ENCODE results near the gene C16orf95.

C16orf95 gene

GRCh38 chr16:87331241-87331801 is 14.1 kb upstream of the C16orf95 start:
- no peak for DNase-seq

DNA sequence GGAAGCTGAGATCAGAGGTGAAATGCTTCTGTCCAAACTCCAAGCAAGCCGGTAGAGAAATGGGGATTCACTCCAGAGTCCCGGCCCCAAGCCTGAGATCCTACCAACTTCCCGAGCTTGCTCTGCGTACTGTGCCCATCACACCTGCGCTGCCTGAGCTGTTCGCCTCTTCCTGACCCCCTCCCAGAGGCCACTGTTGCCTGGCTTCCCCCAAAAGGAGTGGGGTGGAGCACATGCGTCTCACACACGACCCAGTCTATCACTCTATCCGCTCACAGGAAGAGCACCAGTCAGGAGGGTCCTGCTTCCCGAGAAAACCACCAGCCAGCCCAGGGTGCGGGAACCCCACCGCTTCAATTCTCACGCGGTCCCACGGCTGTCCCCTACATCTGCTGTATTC is 13.5 kb upstream of the C16orf95 start:
- no peak for DNase-seq

DNA sequence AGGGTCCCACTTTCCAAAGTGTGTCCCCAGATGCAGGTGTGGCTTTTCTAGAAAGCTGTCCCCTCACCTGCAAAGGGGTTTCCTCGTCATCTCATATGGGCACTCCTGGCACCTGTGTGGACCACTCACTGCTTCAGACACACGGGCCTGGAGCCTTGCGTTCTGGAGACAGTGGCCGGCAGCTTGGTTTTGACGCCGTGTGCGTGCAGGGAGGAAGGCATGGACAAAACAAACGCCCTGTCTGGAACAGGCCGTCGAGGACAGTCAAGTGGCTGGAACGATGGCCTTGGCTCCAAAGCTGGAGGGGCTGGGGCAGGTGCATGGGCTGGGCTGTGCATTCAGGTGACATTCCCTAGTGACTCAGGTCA is 13.0 kb upstream of the C16orf95 start:
- no peak for DNase-seq

DNA sequence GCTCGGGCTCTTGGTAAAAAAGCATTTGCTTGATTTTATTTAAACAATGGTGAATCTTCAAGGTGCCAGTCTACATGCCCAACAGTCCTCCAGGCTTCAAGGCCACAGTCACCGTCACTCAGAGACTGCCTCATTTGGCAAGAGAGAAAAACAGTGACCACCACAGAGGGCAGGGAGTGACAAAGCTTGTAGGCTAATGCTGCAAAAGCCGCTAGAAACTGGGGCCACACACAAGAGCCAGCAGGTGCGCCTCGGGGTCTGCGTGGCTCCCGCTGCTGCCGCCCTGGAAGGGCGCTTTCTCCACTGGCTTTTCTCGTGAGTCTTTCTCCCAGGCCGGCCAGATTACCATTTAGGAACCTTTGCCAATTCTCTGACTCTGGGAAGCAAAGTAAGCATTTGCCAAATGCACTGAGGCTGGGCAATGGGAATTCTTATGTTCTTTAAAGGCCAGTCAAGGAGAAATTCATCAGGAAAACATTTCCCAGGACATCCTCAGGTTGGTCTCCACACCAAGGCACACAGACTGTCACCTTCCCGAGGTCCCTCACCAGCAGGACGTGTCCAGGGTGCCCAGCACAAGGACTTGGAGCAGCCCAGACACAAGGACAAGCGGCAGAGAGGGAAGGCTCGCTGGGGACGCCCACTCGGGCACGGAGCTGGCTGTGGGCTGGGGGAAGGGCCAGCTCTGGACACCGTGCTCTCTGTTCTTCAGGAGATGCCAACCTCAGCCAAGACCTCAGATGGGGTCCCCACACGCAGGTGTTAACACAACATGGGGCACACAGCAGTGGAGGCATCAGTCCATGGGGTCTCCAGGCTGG is 12.5 kb upstream of the C16orf95 start:
- DNase-seq = no peak

- no peak for DNase-seq
These were observed 11.7 kb upstream of the C16orf95 start for GRCh38 chr16:87328846-87329245.

DNA sequence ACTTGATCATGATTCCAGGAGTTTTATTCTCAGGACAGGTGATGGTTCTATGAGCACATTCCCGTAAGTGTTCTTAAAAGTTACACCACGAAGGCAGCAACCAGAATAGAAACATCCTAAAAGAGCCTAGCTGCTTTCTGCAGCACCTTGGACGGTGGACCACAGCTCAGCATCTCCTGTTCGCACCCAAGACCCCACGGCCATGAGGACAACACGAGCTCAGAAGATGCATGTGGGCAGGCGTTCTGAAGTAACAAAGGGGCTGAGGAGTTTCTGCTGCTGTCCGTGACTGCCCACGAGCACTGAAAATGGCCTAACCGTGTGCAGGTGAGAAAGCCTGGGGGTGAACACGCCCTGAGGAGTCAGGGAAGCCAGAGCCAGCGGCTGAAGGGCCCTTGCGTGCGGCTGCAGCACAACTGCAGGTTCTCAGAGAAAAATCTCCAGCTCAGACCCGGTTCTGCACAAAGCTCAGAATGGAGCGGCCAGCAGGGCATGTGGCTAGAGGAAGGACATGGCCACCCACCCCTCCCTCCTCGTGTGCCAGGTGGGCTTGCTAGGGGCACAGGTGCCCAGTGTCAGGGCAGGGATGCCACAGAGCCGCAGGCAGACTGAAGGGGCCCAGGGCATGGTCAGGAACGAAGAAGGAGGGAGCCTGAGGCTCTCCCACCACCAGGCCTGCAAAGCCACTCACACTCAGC is 10.8 kb upstream of the C16orf95 start:
- no peak for DNase-seq

DNA sequence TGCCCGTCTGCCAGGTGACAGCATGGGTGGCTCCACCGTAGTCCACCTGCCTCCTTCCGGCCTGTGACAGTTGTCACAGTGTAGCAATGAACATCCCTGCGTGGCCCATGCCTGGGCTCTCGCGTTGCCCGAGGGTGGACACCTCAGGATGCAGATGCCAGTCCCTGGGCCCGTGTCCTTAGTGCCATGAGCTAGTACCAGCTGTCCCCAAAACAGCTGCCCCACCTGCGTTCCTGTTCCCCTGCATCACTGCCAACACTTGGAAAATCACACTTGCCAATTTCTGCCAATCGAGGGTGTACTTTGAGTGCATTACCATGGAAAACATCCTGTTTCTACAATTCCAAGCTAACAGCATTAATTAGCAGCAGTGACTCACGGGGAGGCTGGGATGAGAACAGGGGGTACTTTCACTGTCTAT is 9.0 kb upstream of the C16orf95 start:
- DNase-seq = no peak

DNA sequence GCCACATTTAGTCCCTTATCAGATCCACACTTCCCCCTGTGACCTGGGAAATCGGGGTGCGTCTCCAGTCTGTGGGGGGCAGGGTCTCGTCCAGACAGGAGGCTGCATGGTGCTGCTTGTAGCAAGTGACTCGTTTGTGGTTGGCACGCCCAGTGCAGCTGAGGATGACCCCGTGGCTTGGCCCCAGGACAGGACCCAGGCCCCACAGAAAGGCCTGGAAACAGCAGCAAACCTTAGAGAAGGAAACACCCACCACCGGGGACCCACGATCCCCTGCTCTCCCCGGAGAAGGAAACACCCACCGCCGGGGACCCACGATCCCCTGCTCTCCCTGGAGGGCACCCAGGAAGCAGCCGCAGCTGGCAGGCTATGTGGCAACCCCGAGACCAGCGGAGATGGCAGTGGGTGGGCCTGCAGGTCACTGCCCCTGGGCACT is 8.2 kb upstream of the C16orf95 start:
- DNase-seq = no peak

- peak; percentile 14 for DNase-seq
These were observed 7.5 kb upstream of the C16orf95 start for GRCh38 chr16:87324411-87325275.

- no peak for DNase-seq
These were observed 6.7 kb upstream of the C16orf95 start for GRCh38 chr16:87323727-87324410.

- DNase-seq = no peak
These were observed 5.9 kb upstream of the C16orf95 start for GRCh38 chr16:87322833-87323726.

DNA sequence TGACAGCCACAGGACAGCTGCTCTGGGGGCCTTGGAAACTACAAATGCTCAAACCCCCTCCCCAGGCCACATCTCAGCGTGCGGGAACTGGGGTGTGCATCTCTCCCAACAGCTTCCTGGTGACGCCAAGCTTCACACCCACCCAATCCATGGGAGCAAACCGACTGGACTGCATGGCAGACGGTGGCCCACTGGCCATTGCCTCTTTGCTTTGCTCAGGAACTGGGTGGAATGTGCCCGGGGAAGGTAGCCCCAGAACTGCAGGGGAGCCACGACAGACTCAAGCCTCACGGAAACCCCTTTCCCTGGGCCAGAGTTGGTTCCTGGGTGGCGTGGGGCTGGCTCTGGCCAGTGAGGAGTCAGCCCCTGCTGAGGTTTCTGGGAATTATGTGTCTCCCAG is 5.2 kb upstream of the C16orf95 start:
- no peak for DNase-seq

GRCh38 chr16:87321336-87322107 is 4.3 kb upstream of the C16orf95 start:
- DNase-seq = no peak

GRCh38 chr16:87320510-87321227 is 3.5 kb upstream of the C16orf95 start:
- DNase-seq = no peak

DNA sequence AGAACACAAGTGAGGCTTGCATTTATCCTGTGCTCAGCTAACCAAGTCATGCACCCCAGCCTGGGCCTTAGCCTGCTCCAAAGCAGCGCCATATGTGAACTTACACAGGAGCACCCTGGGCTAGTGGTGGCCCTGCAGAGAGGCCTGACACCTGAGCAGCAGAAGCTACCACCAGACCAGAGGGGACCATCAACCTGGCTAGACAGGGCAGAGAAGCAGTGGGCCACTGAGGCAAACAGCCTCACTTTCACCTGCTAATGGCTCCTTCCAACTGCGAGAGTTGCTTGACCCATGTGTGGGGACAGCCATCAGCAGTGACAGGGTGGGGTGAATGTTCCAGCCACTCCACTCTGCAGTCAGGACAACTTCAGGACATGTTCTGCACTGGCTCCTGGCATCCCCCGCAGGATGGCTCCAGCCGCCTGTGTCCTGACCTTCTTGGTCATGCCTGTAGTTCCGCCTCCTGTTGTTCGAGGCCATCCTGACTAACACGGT is 2.9 kb upstream of the C16orf95 start:
- no peak for DNase-seq

GRCh38 chr16:87319011-87319410 is 1.8 kb upstream of the C16orf95 start:
- no peak for DNase-seq

GRCh38 chr16:87317750-87318644 is 805 bp upstream of the C16orf95 start:
- DNase-seq = peak; percentile 50

- DNase-seq = no peak
These were observed 706 bp downstream of the C16orf95 start for GRCh38 chr16:87316450-87316922.

All from EL (cell line).